H1 (cell line): ENCODE measurements around the gene ZSCAN25. TPM values are rescaled to one million over a fixed set of nuclear protein-coding genes. Genes with fewer than 3 reads are reported as not detected.
A peak's percentile ranks its signal among the peaks of the same experiment; 100 is the strongest.

Experiments
- ASH2L ChIP-seq: fragments of 200-600, 300-600 bp; sonication (generic); IDR thresholded peaks from one replicate; pipeline ENCODE4 v1.7.1; 2017; ENCODE audit warnings: low read length
- CHD1 ChIP-seq: IDR thresholded peaks from 2 replicates; pipeline ENCODE4 v1.6.1; 2012; ENCODE audit warnings: low read depth, low read length, improper control_type of control experiment
- CREB1 ChIP-seq: IDR thresholded peaks from 2 replicates; pipeline ENCODE4 v1.6.1; 2012; ENCODE audit warnings: inconsistent platforms
- GABPA ChIP-seq: IDR thresholded peaks from 2 replicates; pipeline ENCODE4 v1.6.1; 2011; ENCODE audit warnings: mild to moderate bottlenecking, low read length, moderate library complexity, borderline replicate concordance; ENCODE audit not compliant: insufficient read depth
- NANOG ChIP-seq: IDR thresholded peaks from 2 replicates; pipeline ENCODE4 v1.6.1; 2011; ENCODE audit warnings: low read length, low read depth, mild to moderate bottlenecking, inconsistent platforms; ENCODE audit not compliant: insufficient read depth, poor library complexity, severe bottlenecking
- NRF1 ChIP-seq: IDR thresholded peaks from 2 replicates; pipeline ENCODE4 v1.6.1; 2011; ENCODE audit warnings: mild to moderate bottlenecking, low read depth, low read length, improper control_type of control experiment
- RXRA ChIP-seq: IDR thresholded peaks from 2 replicates; pipeline ENCODE4 v1.6.1; 2011; ENCODE audit warnings: low read depth, mild to moderate bottlenecking, low read length, moderate library complexity; ENCODE audit not compliant: insufficient read depth
- SP2 ChIP-seq: IDR thresholded peaks from 2 replicates; pipeline ENCODE4 v1.6.1; 2012; ENCODE audit warnings: mild to moderate bottlenecking, low read length, inconsistent platforms
- SP4 ChIP-seq: IDR thresholded peaks from 2 replicates; pipeline ENCODE4 v1.6.1; 2012; ENCODE audit warnings: low read length, inconsistent platforms
- polyA plus RNA-seq, 7 experiments: library from polyadenylated mRNA; depleted of rRNA in 3 of 7; stranded (reverse) in 5 of 7; unstranded in 2 of 7; fragments of >200 nt in 5 of 7; fragments of 200-250 nt in 2 of 7; gene quantifications; 1 replicate in 5 of 7; 2 replicates in 1 of 7; 4 replicates in 1 of 7; pipeline versions ENCODE4 v1.2.1 to v1.2.3, GENCODE V29; 2011 to 2013; ENCODE audit warnings: missing spikeins in 2 of 7, mixed read lengths in 2 of 7
- total RNA-seq: library from RNA; stranded (reverse); fragmentation: NEBNext Ultra II Directional; extraction: Animal tissue kit (Norgen Biotek cat#: 25700); gene quantifications from 2 replicates; pipeline ENCODE4 v1.2.1, GENCODE V29; 2021
- TF ChIP-seq, protein P1 (sequence below): IDR thresholded peaks from 2 replicates; pipeline ENCODE4 v1.6.1; 2011; ENCODE audit warnings: low read length, improper control_type of control experiment

ZSCAN25 gene
- total and polyA plus RNA-seq, 2 of the 8 experiments (the other 6 are each of a cell fraction or from before 2014, with no cell fraction given) = 10.1 to 18.6 TPM

DNA sequence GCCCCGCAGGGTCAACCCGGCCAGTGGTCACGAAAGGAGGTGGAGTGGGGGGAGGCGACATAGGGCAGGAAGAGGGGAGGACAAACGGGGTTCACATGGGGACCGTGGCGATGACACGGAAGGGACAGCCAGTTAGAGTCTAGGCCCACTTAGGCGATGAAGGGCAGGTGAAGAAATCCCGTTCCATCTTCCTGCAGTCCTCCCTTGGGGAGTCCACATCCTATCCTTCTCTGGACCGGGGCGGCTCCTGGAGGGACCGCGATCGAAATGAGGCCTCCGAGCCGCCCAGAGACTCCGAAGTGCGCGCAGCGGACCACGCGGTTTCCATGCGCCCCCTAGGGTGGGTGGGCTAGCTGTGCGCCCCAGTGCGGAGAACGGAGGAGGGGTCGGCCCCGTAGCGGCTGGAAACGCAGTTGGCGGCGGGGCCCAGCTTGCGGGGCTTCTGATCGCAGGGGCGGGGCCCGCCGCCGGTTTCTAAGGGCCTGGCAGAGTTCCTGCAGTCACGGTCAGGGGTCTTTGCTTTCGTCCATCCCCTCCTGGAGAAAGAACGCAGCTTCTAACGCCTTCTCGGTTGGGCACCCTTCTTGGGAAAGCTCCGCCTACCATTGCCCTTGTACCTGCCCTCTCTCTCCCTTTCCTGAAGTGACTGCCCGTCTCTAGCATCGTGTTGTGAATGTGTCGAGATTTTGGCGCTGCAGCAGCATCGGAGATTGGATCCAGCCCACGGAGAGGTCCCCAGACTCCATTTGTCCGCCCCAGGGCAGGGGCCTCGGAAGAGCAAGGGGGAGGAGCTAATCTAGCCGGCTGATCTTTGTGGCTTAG, 36.6 kb upstream of the ZSCAN25 start (continued):
- TF ChIP-seq, protein P1, sequence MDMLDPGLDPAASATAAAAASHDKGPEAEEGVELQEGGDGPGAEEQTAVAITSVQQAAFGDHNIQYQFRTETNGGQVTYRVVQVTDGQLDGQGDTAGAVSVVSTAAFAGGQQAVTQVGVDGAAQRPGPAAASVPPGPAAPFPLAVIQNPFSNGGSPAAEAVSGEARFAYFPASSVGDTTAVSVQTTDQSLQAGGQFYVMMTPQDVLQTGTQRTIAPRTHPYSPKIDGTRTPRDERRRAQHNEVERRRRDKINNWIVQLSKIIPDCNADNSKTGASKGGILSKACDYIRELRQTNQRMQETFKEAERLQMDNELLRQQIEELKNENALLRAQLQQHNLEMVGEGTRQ = no peak
- TF ChIP-seq RXRA (no peak), SP4 (no peak), NANOG (no peak), SP2 (no peak), CHD1 (no peak), CREB1 (peak; percentile 71), GABPA (peak; percentile 51; the same call in 1 of the 2 replicates), NRF1 (no peak), ASH2L (peak; percentile 59)
